Osteocyte (in vitro differentiated cells): Measurements from ENCODE around the gene TRAPPC8. TPM values are rescaled to one million over a fixed set of nuclear protein-coding genes. Genes with fewer than 3 reads are reported as not detected.
A peak's percentile ranks its signal among the peaks of the same experiment; 100 is the strongest.
"Not testable (repeated sequence)": the region's sequence is repeated elsewhere in the genome, so short reads cannot be mapped to it uniquely, and the experiment has no call there.

Experiments used
- DNase-seq: peaks from one replicate; pipeline ENCODE4 v3.0.0; 2021; ENCODE audit warnings: mixed read lengths; ENCODE audit not compliant: unreplicated experiment; ENCODE audit errors: extremely low spot score
- H3K27ac Mint-ChIP-seq: one replicate; pipeline ENCODE4 v1.8.0; 2021; ENCODE audit warnings: mild to moderate bottlenecking, mixed read lengths; ENCODE audit not compliant: unreplicated experiment
- H3K27me3 Mint-ChIP-seq: one replicate; pipeline ENCODE4 v1.8.0; 2021; ENCODE audit warnings: mixed read lengths; ENCODE audit not compliant: unreplicated experiment
- H3K36me3 Mint-ChIP-seq: one replicate; pipeline ENCODE4 v1.8.0; 2021; ENCODE audit warnings: mixed read lengths; ENCODE audit not compliant: unreplicated experiment
- H3K4me1 Mint-ChIP-seq: one replicate; pipeline ENCODE4 v1.8.0; 2021; ENCODE audit warnings: mixed read lengths; ENCODE audit not compliant: unreplicated experiment
- H3K4me3 Mint-ChIP-seq: one replicate; pipeline ENCODE4 v1.8.0; 2021; ENCODE audit warnings: mild to moderate bottlenecking, moderate library complexity, mixed read lengths; ENCODE audit not compliant: unreplicated experiment
- H3K9me3 Mint-ChIP-seq: one replicate; pipeline ENCODE4 v1.8.0; 2021; ENCODE audit warnings: mixed read lengths; ENCODE audit not compliant: unreplicated experiment
- CTCF ChIP-seq: fragments of 200-600 bp; sonication (generic); IDR thresholded peaks from 2 replicates; pipeline ENCODE4 v1.5.0; 2021; ENCODE audit warnings: antibody characterized with exemption, mild to moderate bottlenecking, moderate library complexity
- total RNA-seq: library from RNA; stranded (reverse); gene quantifications from 2 replicates; pipeline ENCODE4 v1.2.1, GENCODE V29; 2021

TRAPPC8 gene
- total RNA-seq, 1 donor from 2014 or later = 40.7 TPM

- no peaks in the 10 kb centered on the region for H3K4me1 Mint-ChIP-seq
- no peaks in the 10 kb centered on the region for H3K36me3 Mint-ChIP-seq
- no peaks in the 10 kb centered on the region for H3K9me3 Mint-ChIP-seq
- no peak for DNase-seq
- H3K27me3 Mint-ChIP-seq = no peaks in the 10 kb centered on the region
- no peak for TF ChIP-seq CTCF
- no peak overlapping the region for H3K4me3 Mint-ChIP-seq
- H3K27ac Mint-ChIP-seq = no peak overlapping the region
These were observed 9.3 kb upstream of the TRAPPC8 start for GRCh38 chr18:31952223-31952622.

GRCh38 chr18:31950583-31950982, 7.7 kb upstream of the TRAPPC8 start:
- no peaks in the 10 kb centered on the region for H3K9me3 Mint-ChIP-seq
- TF ChIP-seq CTCF = no peak
- no peak overlapping the region for H3K27ac Mint-ChIP-seq
- no peaks in the 10 kb centered on the region for H3K27me3 Mint-ChIP-seq
- no peaks in the 10 kb centered on the region for H3K36me3 Mint-ChIP-seq
- no peak overlapping the region for H3K4me3 Mint-ChIP-seq
- no peak for DNase-seq
- no peaks in the 10 kb centered on the region for H3K4me1 Mint-ChIP-seq

DNA sequence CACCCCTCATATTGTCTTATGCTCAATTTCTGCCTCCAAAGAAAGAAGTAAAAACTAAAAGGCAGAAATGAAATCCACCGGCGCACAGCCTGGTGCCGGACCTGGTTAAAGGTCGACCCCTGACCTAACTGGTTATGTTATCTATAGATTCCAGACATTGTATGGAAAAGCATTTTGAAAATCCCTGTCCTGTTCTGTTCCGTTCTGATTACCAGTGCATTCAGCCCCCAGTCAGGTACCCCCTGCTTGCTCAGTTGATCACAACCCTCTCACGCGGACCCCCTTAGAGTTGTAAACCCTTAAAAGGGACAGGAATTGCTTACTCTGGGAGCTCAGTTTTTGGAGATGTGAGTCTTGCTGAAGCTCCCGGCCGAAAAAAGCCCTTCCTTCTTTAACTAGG, 5.4 kb upstream of the TRAPPC8 start:
- H3K9me3 Mint-ChIP-seq, DNase-seq, H3K36me3 Mint-ChIP-seq, H3K4me3 Mint-ChIP-seq, H3K27ac Mint-ChIP-seq, H3K27me3 Mint-ChIP-seq: not testable (repeated sequence)
- peaks cover 10% of the 10 kb centered on the region for H3K4me1 Mint-ChIP-seq

GRCh38 chr18:31946305-31947046, 3.5 kb upstream of the TRAPPC8 start:
- H3K4me3 Mint-ChIP-seq = no peak overlapping the region
- H3K27ac Mint-ChIP-seq = no peak overlapping the region
- peaks cover 17% of the 10 kb centered on the region for H3K4me1 Mint-ChIP-seq
- H3K36me3 Mint-ChIP-seq = no peaks in the 10 kb centered on the region
- H3K27me3 Mint-ChIP-seq = no peaks in the 10 kb centered on the region
- no peaks in the 10 kb centered on the region for H3K9me3 Mint-ChIP-seq
- DNase-seq = no peak
- no peak for TF ChIP-seq CTCF

DNA sequence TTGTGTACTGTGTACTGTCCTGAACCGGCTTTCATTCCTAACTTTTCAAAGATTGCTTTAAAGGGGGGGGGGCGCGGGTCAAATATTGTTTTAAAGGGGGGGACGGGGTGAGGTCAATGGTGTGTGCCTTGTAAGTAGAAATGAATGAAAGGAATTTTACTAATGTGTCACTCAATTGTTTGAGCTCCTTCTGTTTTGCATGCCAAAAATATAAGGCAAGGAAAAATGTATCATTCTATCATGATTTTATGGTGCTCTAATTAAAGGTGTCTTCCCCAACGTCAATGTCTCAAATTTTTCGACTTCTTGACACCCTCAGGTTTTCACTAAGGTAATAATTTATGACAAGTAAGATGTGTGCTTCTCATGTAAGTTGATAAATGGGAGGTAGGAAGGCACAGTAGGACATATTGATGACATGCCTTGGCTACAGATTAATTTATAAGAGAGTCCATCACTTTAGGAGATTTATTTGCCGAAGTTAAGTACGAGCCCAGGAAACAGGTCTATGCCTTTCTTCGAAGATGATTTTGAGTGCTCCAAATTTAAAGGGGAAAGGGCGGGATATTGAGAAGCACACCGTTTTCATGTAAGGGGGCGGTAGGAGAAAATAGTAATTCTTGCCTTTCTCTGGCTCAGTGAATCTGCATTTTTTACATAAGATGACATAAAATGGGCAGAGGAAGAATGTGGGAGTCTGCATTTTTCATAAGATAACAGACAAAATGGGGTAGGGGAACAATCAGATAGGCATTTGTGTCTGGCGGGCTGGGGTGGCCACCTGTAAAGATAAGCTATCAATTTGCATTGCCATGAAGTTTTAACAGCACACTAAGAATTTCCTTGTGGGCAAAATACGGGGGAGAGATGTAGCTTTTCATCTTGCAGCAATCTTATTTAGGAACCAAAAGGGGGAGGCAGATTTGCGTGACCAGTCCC, 1.2 kb upstream of the TRAPPC8 start:
- Mint-ChIP-seq H3K27me3 (no peaks in the 10 kb centered on the region), H3K36me3 (no peaks in the 10 kb centered on the region), H3K27ac (peak overlapping the region; percentile 100), H3K4me3 (peak overlapping the region; percentile 100), H3K4me1 (peaks cover 30% of the 10 kb centered on the region), H3K9me3 (no peaks in the 10 kb centered on the region)
- TF ChIP-seq CTCF = no peak
- no peak for DNase-seq
